ENCODE results near the gene ELMOD3. TPM values are rescaled to one million over a fixed set of nuclear protein-coding genes. Genes with fewer than 3 reads are reported as not detected.

Gene ELMOD3
- total and polyA plus RNA-seq, 2 of the 8 experiments (the other 6 are each of a cell fraction or from before 2014, with no cell fraction given): 8.5 to 10.2 TPM

GRCh38 chr2:85405201-85406059 is 50.9 kb downstream of the ELMOD3 start (continued):
- TF ChIP-seq RXRA (IDR thresholded peaks at IDR 0.05; ENCODE audit: insufficient read depth, low read depth, low read length): no peak
- TF ChIP-seq KDM4A (IDR thresholded peaks at IDR 0.05; ENCODE audit: low read depth, low read length, severe bottlenecking): no peak
- TF ChIP-seq POLR2AphosphoS5 (IDR thresholded peaks at IDR 0.05; ENCODE audit: low read depth, low read length): no peak
- no peak for TF ChIP-seq BCL11A (IDR thresholded peaks at IDR 0.05; ENCODE audit: low read depth in 2 of 2, low read length in 2 of 2)

Measured in H1 (cell line).